GM12874 (cell line): ENCODE data around the gene NDUFS2.

ENCODE experiments used
- TF ChIP-seq, protein P1 (sequence below): IDR thresholded peaks from 2 replicates; pipeline ENCODE4 v1.5.1; 2011; ENCODE audit warnings: low read depth, mild to moderate bottlenecking, control low read depth, low read length, moderate library complexity; ENCODE audit not compliant: insufficient read depth

Gene NDUFS2

DNA sequence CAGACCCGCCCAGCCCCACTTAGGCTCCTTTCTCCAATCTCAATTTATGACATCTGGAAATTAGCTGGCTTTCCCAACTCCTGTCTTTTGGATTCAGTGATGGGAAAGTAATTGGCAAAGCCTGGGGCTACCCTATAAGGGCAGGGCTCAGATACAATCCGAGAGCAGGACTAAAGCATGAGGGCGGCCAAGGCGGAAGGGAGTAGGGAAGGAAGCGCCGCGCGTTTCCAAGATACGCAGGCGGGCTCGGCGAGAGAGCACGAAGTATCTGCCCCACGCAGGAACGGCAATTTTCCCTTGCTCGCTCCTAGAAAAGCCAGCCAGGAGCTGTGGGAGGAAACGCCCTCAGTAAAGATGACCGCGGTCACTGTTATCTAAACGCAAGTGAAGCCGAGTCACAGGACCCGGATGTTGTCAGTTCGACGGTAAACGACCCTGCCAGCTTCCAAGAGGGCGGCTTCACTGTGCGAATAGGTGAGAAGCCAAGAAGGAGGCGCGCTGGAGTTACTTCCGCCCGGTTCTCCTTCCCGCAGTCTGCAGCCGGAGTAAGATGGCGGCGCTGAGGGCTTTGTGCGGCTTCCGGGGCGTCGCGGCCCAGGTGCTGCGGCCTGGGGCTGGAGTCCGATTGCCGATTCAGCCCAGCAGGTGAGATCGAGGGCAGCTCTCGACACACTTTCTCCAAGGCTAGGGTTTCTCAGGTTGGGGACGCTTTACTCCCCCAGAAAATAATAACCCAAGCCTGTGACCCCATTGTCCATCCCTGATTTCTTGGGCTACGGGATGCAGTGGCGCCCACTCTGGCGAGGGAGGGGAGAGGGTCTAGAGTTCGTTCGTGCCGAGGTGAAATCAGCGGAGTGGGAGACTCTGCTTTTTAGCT is at the start of gene NDUFS2:
TSS of gene NDUFS2 (plus strand) at position 532 of the 877 bp plus-strand sequence. CDS start at position 551, 19 bp downstream.
- TF ChIP-seq, protein P1, sequence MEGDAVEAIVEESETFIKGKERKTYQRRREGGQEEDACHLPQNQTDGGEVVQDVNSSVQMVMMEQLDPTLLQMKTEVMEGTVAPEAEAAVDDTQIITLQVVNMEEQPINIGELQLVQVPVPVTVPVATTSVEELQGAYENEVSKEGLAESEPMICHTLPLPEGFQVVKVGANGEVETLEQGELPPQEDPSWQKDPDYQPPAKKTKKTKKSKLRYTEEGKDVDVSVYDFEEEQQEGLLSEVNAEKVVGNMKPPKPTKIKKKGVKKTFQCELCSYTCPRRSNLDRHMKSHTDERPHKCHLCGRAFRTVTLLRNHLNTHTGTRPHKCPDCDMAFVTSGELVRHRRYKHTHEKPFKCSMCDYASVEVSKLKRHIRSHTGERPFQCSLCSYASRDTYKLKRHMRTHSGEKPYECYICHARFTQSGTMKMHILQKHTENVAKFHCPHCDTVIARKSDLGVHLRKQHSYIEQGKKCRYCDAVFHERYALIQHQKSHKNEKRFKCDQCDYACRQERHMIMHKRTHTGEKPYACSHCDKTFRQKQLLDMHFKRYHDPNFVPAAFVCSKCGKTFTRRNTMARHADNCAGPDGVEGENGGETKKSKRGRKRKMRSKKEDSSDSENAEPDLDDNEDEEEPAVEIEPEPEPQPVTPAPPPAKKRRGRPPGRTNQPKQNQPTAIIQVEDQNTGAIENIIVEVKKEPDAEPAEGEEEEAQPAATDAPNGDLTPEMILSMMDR = 0 out of 2 replicates have a peak, but pooled peaks have one; percentile 24

DNA sequence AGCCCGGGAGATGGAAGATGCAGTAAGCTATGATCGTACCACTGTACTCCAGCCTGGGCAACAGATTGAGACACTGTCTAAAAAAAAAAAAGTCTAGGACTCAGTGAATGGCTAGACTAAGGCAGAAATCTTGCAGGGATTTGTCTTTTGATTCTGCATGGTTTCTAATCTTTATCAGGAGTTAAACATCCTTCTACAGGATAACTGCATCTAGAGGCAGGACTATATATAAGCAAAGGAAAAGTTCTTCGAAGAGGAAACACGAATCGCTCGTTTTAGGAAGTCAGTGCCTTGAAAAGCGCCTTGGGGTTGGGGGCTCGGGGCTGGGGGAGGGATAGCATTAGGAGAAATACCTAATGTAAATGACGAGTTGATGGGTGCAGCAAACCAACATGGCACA is 49.0 kb upstream of the NDUFS2 start:
- TF ChIP-seq, protein P1 = no peak

DNA sequence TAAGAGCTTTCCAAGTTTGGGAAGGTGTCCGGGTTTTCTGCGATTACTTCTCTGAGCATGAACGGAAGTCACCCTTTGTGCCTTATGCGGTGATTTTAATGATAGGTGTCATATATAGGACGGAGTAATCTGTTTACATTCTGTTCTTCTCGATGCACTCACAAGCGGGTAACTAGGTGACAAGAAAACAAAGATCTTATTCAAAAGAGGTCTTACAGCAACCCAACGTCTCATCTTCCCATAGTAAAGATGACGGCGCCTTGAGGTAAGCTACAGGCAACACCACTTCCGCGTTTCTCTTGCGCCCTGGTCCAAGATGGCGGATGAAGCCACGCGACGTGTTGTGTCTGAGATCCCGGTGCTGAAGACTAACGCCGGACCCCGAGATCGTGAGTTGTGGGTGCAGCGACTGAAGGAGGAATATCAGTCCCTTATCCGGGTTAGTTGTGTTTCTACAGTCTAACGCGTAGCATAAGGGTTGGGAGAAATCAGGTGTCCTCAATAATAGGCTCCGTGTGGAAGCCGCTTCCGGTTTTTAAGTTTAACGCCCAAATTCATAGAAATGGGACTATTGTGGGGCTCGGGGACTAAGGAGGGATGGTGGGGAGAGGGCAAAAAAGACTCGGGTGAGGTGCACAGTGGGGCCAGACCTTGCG is 48.4 kb upstream of the NDUFS2 start, which contains the start of gene UFC1:
TSS of gene UFC1 (plus strand) at position 297 of the 656 bp plus-strand sequence. CDS start at position 317, 20 bp downstream.
- TF ChIP-seq, protein P1 = no peak

DNA sequence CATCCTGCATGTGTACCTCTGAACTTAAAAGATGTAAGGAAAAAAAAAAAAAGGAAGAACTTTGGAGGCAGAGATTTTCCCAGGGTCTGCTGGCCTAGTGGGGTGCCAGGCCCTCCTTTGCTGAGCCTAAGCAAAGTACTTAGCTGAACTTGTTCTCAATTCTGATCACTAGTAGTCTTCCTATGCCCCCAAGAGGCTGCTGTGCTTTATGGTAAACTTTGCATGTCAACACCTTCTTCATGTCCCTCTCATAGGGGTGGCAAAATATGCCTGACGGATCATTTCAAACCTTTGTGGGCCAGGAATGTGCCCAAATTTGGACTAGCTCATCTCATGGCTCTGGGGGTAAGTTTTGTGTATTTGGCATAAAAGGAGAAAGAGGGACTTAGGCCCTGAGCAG is 44.3 kb upstream of the NDUFS2 start:
- TF ChIP-seq, protein P1 = no peak

DNA sequence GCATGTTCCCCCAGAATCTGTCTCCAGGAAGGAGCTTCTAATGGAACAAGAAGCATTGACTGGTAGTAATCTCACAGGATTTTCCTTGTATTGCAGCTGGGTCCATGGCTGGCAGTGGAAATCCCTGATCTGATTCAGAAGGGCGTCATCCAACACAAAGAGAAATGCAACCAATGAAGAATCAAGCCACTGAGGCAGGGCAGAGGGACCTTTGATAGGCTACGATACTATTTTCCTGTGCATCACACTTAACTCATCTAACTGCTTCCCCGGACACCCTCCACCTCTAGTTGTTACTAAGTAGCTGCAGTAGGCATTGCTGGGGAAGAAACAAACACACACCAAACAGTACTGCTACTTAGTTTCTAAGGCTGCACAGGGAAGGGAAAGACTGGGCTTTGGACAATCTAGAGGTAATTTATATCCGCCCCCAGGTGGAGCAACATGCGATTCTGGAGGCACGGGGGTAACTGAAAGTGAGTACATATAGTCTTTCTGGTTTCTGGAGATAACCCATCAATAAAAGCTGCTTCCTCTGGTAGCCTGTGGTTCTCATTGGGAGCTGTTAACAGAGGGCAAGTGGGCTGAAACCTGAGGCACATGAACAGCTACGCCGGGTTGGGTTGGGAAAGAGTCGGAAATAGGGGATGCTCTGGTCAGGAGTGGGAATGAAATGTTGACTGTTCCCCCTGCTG is 43.7 kb upstream of the NDUFS2 start:
- TF ChIP-seq, protein P1 = no peak

DNA sequence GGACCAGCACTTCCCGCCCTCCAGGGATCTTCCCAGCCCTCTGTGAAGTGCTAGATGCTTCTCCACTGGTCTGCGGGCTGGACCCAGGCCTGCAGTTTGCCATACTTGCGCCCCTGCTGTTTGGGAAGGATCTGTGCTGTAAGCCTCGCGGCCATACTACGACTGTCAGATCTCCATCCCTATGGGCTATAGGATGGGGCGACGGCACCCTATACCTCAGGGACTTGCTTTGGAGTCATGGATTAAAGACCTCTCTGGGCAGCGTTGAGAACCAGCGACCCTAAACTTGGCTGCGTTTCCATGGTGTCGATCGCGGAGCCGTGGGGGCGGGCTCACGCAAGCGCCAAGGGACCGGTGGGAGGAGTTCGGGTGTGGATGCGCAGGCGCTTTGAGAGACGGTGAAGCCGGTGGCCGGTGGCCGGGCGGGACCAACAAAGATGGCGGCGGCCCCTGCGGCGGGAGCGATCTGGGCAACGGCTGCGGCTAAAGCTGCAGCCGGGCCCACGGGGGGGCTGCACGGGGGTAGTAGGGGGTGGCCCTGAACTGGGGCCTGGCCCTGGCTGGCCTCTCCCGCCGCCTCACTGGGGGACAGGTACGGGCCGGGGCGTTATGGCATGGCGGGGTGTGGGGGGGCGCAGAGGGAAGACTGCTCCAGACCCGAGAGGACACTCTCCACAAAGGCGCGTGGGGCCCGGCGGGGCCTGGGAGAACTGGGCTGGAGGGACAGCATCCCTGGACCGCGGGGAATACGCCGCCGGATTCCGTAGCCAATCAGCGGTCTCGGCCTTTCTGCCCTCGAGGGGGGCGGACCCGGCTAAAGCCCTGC is 42.9 kb upstream of the NDUFS2 start, which contains the start of gene USP21:
TSS of gene USP21 (plus strand) at position 414 of the 826 bp plus-strand sequence. CDS start 1,141 bp downstream, outside the sequence.
- TF ChIP-seq, protein P1 = no peak
